RWPE1 (cell line): ENCODE data around the gene DCBLD2.

Experiments
- CTCF ChIA-PET: fragments of 350-600 bp; sonication (Branson Sonifier 250); formaldehyde crosslinking; extraction: SDS; loops from one replicate; lab custom pipeline; 2021; lab: Yijun Ruan, JAX
- POLR2A ChIA-PET: fragments of 400-600 bp; formaldehyde crosslinking; extraction: SDS; loops from one replicate; lab custom pipeline; 2020; ENCODE audit warnings: antibody characterized with exemption; ENCODE audit not compliant: low non-redundant PET; lab: Yijun Ruan, JAX
- DNase-seq: peaks from one replicate; pipeline ENCODE4 v3.0.0; 2012; ENCODE audit warnings: low spot score
- H3K27ac ChIP-seq: fragments of 450-650 bp; 2 replicates; pipeline ENCODE4 v1.5.1; 2017
- TF ChIP-seq, protein P1 (sequence below): fragments of 450-650 bp; conservative IDR thresholded peaks from 2 replicates; pipeline ENCODE4 v1.5.1; 2017; ENCODE audit warnings: low read depth, mild to moderate bottlenecking

Gene DCBLD2

GRCh38 chr3:98903099-98903498, 1.6 kb upstream of the DCBLD2 start:
- POLR2A ChIA-PET: no interaction called here
- no peak for DNase-seq
- TF ChIP-seq, protein P1, sequence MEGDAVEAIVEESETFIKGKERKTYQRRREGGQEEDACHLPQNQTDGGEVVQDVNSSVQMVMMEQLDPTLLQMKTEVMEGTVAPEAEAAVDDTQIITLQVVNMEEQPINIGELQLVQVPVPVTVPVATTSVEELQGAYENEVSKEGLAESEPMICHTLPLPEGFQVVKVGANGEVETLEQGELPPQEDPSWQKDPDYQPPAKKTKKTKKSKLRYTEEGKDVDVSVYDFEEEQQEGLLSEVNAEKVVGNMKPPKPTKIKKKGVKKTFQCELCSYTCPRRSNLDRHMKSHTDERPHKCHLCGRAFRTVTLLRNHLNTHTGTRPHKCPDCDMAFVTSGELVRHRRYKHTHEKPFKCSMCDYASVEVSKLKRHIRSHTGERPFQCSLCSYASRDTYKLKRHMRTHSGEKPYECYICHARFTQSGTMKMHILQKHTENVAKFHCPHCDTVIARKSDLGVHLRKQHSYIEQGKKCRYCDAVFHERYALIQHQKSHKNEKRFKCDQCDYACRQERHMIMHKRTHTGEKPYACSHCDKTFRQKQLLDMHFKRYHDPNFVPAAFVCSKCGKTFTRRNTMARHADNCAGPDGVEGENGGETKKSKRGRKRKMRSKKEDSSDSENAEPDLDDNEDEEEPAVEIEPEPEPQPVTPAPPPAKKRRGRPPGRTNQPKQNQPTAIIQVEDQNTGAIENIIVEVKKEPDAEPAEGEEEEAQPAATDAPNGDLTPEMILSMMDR: no peak
- CTCF ChIA-PET: interaction anchor here (0.6 to 0.7 kb wide), 2 partner anchors 91 to 889 kb away, joined by 3 to 9 read pairs; no protein-coding TSS in a partner anchor
- no peak overlapping the region for H3K27ac ChIP-seq

DNA sequence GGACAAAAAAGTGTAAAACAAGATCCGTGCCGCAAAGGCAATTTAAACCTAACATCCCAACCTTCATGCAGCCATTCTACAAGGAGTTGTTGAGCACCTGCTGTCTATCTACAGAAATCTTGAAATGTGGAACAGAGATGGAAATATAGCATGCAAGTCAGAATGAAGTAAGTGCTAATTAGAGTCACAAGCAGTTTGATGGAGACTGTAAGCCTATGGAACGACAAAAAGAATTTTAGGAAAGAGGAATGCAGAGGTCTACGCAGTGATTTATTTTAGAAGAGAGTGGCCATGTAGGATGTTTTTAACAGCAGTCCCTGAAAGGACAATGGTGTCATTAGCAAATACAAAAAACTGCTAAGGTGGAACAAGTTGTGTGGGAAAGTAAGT, 851 bp upstream of the DCBLD2 start:
- TF ChIP-seq, protein P1: no peak
- peak overlapping the region; percentile 92 for H3K27ac ChIP-seq
- no peak for DNase-seq
- CTCF ChIA-PET: interaction anchor here (0.6 to 0.7 kb wide), 2 partner anchors 91 to 880 kb away, joined by 3 to 5 read pairs; no protein-coding TSS in a partner anchor
- POLR2A ChIA-PET: interaction anchor here (0.8 kb wide), 1 partner anchor 1101 kb away, joined by 6 read pairs; no protein-coding TSS in a partner anchor

DNA sequence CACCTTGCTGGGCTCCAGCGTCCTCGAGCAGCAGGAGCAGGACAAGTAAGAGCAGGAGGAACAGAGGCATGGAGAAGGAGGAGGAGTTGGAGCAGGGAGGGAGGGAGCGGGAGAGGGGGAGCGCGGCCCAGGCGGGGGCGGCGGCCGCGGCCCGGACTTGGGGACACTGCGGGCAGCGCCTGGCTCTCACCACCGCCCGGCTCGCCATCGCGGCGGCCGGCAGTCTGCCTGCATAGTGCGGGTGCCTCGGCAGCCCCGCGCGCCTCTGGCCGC, 440 bp downstream of the DCBLD2 start:
- no peak for DNase-seq
- POLR2A ChIA-PET: no interaction called here
- TF ChIP-seq, protein P1: no peak
- peak overlapping the region; percentile 92 for H3K27ac ChIP-seq
- CTCF ChIA-PET: no interaction called here

- no peak for DNase-seq
- H3K27ac ChIP-seq: peak overlapping the region; percentile 92
- ChIA-PET POLR2A (no interaction called here), CTCF (interaction anchor here (0.7 kb wide), 1 partner anchor 22 kb away, joined by 3 read pairs; no protein-coding TSS in a partner anchor)
- TF ChIP-seq, protein P1: no peak
Observed at GRCh38 chr3:98900265-98901118, 1.0 kb downstream of the DCBLD2 start.

DNA sequence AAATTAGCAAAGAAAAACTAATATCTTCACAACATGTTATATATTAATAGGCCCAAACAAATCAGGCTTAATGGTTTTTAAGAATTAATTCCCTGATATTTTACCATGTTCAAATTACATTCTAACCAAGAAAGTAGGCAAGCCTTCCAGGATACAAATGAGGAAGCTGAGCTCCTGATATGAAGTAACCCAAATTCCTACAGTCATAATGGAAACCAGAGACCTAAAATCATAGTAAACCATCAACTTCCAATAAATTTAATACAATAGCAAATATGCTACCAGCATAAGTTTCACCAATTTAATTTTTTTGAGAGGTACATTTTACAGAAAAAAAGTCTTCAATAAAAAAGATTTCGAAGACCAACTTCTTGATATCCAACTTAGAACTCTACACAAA, 3.8 kb downstream of the DCBLD2 start:
- ChIA-PET POLR2A (no interaction called here), CTCF (no interaction called here)
- no peak for DNase-seq
- TF ChIP-seq, protein P1: no peak
- no peak overlapping the region for H3K27ac ChIP-seq

DNA sequence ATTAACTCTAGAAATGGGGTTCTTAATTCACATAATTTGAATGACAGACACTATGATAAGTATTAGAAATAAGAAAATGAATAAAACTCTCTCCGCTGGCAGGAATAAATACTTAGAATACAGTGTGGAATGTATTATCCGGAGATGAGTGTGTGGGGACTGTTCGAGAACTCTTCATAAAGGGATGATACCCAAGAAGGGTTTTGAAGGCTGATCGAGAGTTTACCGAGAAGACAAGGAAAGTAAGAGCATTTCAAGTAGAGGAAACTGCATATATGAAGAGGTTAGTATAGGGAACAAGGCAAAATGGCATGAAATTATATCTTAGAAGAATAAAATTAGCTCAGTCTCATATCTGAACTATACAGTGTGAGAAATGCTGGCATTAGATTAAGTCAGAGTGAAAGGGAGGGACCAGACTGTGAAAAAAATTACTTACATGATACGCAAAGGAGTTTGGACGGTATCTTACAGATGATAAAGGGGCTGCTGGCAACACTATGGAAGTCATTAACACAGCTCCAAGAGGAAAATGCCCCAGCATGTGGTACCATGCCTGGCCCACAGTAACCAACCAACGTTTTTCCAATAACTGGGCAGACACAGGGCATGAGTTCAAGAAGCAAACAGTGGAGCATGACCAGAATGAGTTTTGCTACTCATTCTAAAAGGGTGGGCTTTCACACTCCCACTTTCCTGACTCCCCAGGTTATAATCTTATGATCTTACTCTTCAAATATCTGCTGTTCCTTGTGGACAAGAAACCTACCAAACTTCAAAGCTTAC, 6.5 kb downstream of the DCBLD2 start:
- TF ChIP-seq, protein P1: no peak
- ChIA-PET CTCF (no interaction called here), POLR2A (no interaction called here)
- H3K27ac ChIP-seq: no peak overlapping the region
- DNase-seq: no peak
